ELR (cell line): Measurements from ENCODE around the gene LRRC8B.
"Not testable (repeated sequence)": the region's sequence is repeated elsewhere in the genome, so short reads cannot be mapped to it uniquely, and the experiment has no call there.

Experiments
- DNase-seq: peaks from one replicate; pipeline ENCODE4 v3.0.0-alpha.2; 2015; ENCODE audit warnings: low read depth

The LRRC8B gene

GRCh38 chr1:89524369-89525168 is at the start of gene LRRC8B:
Gene LRRC8B (plus strand): TSS chr1:89524829. CDS start chr1:89582651, 57,822 bp downstream.
- peak; percentile 80 for DNase-seq

GRCh38 chr1:89475269-89475668 is 49.4 kb upstream of the LRRC8B start:
- no peak for DNase-seq

- no peak for DNase-seq
These were observed 48.6 kb upstream of the LRRC8B start for GRCh38 chr1:89476072-89476471.

- DNase-seq: peak; percentile 80
These were observed 41.4 kb upstream of the LRRC8B start for GRCh38 chr1:89483010-89483756.

- no peak for DNase-seq
These were observed 40.9 kb upstream of the LRRC8B start for GRCh38 chr1:89483757-89484077.

GRCh38 chr1:89484092-89485038 is 40.3 kb upstream of the LRRC8B start:
- DNase-seq: no peak

- DNase-seq: no peak
These were observed 36.7 kb upstream of the LRRC8B start for GRCh38 chr1:89487972-89488371.

GRCh38 chr1:89489047-89489729 is 35.4 kb upstream of the LRRC8B start:
- DNase-seq: no peak

GRCh38 chr1:89490389-89490788 is 34.2 kb upstream of the LRRC8B start:
- DNase-seq: no peak

GRCh38 chr1:89499320-89499719 is 25.3 kb upstream of the LRRC8B start:
- DNase-seq: no peak

GRCh38 chr1:89502042-89502441 is 22.6 kb upstream of the LRRC8B start:
- no peak for DNase-seq

- no peak for DNase-seq
These were observed 21.7 kb upstream of the LRRC8B start for GRCh38 chr1:89502895-89503294.

- DNase-seq: no peak
These were observed 20.9 kb upstream of the LRRC8B start for GRCh38 chr1:89503690-89504089.

GRCh38 chr1:89510061-89510460 is 14.6 kb upstream of the LRRC8B start:
- not testable (repeated sequence) for DNase-seq

GRCh38 chr1:89512996-89513720 is 11.5 kb upstream of the LRRC8B start:
- no peak for DNase-seq

GRCh38 chr1:89516055-89516454 is 8.6 kb upstream of the LRRC8B start:
- peak; percentile 72 for DNase-seq

- DNase-seq: no peak
These were observed 6.4 kb upstream of the LRRC8B start for GRCh38 chr1:89518221-89518631.

- DNase-seq: peak; percentile 54
These were observed 4.8 kb upstream of the LRRC8B start for GRCh38 chr1:89519779-89520358.

GRCh38 chr1:89521977-89522376 is 2.7 kb upstream of the LRRC8B start:
- not testable (repeated sequence) for DNase-seq

- DNase-seq: peak; percentile 41
These were observed 859 bp upstream of the LRRC8B start for GRCh38 chr1:89523572-89524368.
